Endodermal cell (in vitro differentiated cells): Measurements from ENCODE around the gene NEURL2. TPM values are rescaled to one million over a fixed set of nuclear protein-coding genes. Genes with fewer than 3 reads are reported as not detected.

Experiments used
- DNase-seq: peaks from one replicate; pipeline ENCODE4 v3.0.0-alpha.2; 2017
- H3K27ac ChIP-seq: 2 replicates; pipeline ENCODE4 v1.5.1; 2013; ENCODE audit warnings: mild to moderate bottlenecking, low read depth, low read length, moderate library complexity
- H3K27me3 ChIP-seq: 2 replicates; pipeline ENCODE4 v1.6.1; 2013; ENCODE audit warnings: mild to moderate bottlenecking, low read length, moderate library complexity; ENCODE audit not compliant: insufficient read depth, control insufficient read depth, poor library complexity, severe bottlenecking
- H3K36me3 ChIP-seq: 2 replicates; pipeline ENCODE4 v1.7.0; 2013; ENCODE audit warnings: mild to moderate bottlenecking, low read length, moderate library complexity; ENCODE audit not compliant: control insufficient read depth, insufficient read depth
- H3K4me1 ChIP-seq: one replicate; pipeline ENCODE4 v1.7.0; 2013; ENCODE audit warnings: low read length; ENCODE audit not compliant: control insufficient read depth, insufficient read depth
- H3K4me3 ChIP-seq: 2 replicates; pipeline ENCODE4 v1.5.1; 2013; ENCODE audit warnings: mild to moderate bottlenecking, low read length, moderate library complexity
- H3K9ac ChIP-seq: 2 replicates; pipeline ENCODE4 v1.6.1; 2013; ENCODE audit warnings: mild to moderate bottlenecking, low read length, moderate library complexity; ENCODE audit not compliant: poor library complexity, severe bottlenecking; ENCODE audit errors: extremely low read depth
- H3K9me3 ChIP-seq: 2 replicates; pipeline ENCODE4 v1.6.1; 2013; ENCODE audit warnings: mild to moderate bottlenecking, low read length, moderate library complexity; ENCODE audit not compliant: control insufficient read depth
- H3K27ac Mint-ChIP-seq: 2 replicates; pipeline ENCODE4 v1.8.0; 2020; ENCODE audit warnings: mixed read lengths
- H3K27me3 Mint-ChIP-seq: 2 replicates; pipeline ENCODE4 v1.8.0; 2021; ENCODE audit warnings: mild to moderate bottlenecking, mixed read lengths; ENCODE audit not compliant: insufficient read depth
- H3K36me3 Mint-ChIP-seq: 2 replicates; pipeline ENCODE4 v1.8.0; 2020; ENCODE audit warnings: low read depth, mixed read lengths
- H3K4me1 Mint-ChIP-seq: 2 replicates; pipeline ENCODE4 v1.8.0; 2020; ENCODE audit warnings: mixed read lengths
- H3K4me3 Mint-ChIP-seq: 2 replicates; pipeline ENCODE4 v1.8.0; 2020; ENCODE audit warnings: mild to moderate bottlenecking, moderate library complexity, mixed read lengths
- H3K9me3 Mint-ChIP-seq: 2 replicates; pipeline ENCODE4 v1.8.0; 2020; ENCODE audit warnings: mild to moderate bottlenecking, mixed read lengths
- CTCF ChIP-seq: fragments of 200-600 bp; sonication (generic); conservative IDR thresholded peaks from 2 replicates; pipeline ENCODE4 v1.5.0; 2021; ENCODE audit warnings: antibody characterized with exemption, mild to moderate bottlenecking
- WGBS, 2 experiments: methylation state at CpG; one replicate each; pipeline versions ENCODE4 v1.1.5 to v1.1.7; 2013; ENCODE audit warnings: missing lambda C conversion rate in 2 of 2, mixed read lengths in 1 of 2; ENCODE audit not compliant: insufficient coverage in 1 of 2, insufficient read length in 1 of 2; 5-methylcytosine and 5-hydroxymethylcytosine counted together
- total RNA-seq, 2 donors: library from RNA; stranded (reverse); fragmentation: NEBNext Ultra II Directional in 1 of 2; extraction: Animal tissue kit (Norgen Biotek cat#: 25700) in 1 of 2; gene quantifications; 2 replicates in 1 of 2; 3 replicates in 1 of 2; pipeline ENCODE4 v1.2.1, GENCODE V29; 2021

The NEURL2 gene
- total RNA-seq, 2 donors from 2014 or later: 4.4 to 6.4 TPM

- H3K9me3 ChIP-seq: no peaks in the 10 kb centered on the region
Measured at GRCh38 chr20:45867136-45867818, 23.7 kb downstream of the NEURL2 start.

DNA sequence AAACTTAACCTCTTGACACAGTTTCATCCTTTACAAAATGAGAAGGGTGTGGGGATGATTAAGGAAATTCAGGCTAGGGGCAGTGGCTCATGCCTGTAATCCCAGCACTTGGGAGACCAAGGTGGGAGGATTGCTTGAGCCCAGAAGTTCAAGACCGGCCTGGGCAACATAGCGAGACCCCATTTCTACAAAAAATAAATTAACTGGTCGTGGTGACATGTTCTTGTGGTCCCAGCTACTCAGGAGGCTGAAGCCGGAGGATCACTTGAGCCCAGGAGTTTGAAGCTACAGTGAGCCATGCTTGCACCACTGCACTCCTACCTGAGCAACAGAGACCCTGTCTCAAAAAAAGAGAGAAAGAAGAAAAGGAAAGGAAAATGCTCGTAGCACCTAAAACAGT, 24.6 kb downstream of the NEURL2 start:
- no peak for DNase-seq
- Mint-ChIP-seq H3K27ac (no peak overlapping the region), H3K9me3 (no peaks in the 10 kb centered on the region), H3K4me3 (no peak overlapping the region), H3K27me3 (no peaks in the 10 kb centered on the region), H3K36me3 (peaks cover 4% of the 10 kb centered on the region), H3K4me1 (peaks cover under 1% of the 10 kb centered on the region)
- WGBS, 2 experiments: 90 to 93% methylated on average over 3 to 5 of the region's 5 CpGs
- Histone ChIP-seq H3K4me3 (no peak overlapping the region), H3K27ac (no peak overlapping the region), H3K36me3 (no peaks in the 10 kb centered on the region), H3K27me3 (no peaks in the 10 kb centered on the region), H3K4me1 (no peaks in the 10 kb centered on the region), H3K9ac (no peak overlapping the region), H3K9me3 (no peaks in the 10 kb centered on the region)
- TF ChIP-seq CTCF: no peak

More at GRCh38 chr20:45867136-45867818, 23.7 kb downstream of the NEURL2 start:
- TF ChIP-seq CTCF: no peak
- Histone ChIP-seq H3K4me1 (no peaks in the 10 kb centered on the region), H3K36me3 (no peaks in the 10 kb centered on the region), H3K27me3 (no peaks in the 10 kb centered on the region), H3K4me3 (no peak overlapping the region), H3K27ac (no peak overlapping the region), H3K9ac (no peak overlapping the region)
- Mint-ChIP-seq H3K27me3 (no peaks in the 10 kb centered on the region), H3K36me3 (peaks cover 4% of the 10 kb centered on the region), H3K4me3 (no peak overlapping the region), H3K27ac (no peak overlapping the region), H3K9me3 (no peaks in the 10 kb centered on the region), H3K4me1 (peaks cover 5% of the 10 kb centered on the region)
- DNase-seq: no peak
- WGBS, 2 experiments: 97% methylated on average over 6 of the region's 6 CpGs; no CpG with 5 or more reads in 1 of the 2 experiments

GRCh38 chr20:45863543-45864470, 27.2 kb downstream of the NEURL2 start:
- WGBS, 2 experiments: 94% methylated on average over 6 to 7 of the region's 7 CpGs
- peaks cover 3% of the 10 kb centered on the region for H3K36me3 ChIP-seq
- no peak for TF ChIP-seq CTCF
- H3K9me3 ChIP-seq: no peaks in the 10 kb centered on the region
- no peak overlapping the region for H3K27ac ChIP-seq
- Mint-ChIP-seq H3K27me3 (no peaks in the 10 kb centered on the region), H3K4me1 (peaks cover 14% of the 10 kb centered on the region), H3K27ac (no peak overlapping the region), H3K4me3 (no peak overlapping the region), H3K36me3 (peaks cover 9% of the 10 kb centered on the region), H3K9me3 (no peaks in the 10 kb centered on the region)
- no peak for DNase-seq
- no peaks in the 10 kb centered on the region for H3K4me1 ChIP-seq
- H3K27me3 ChIP-seq: no peaks in the 10 kb centered on the region
- H3K9ac ChIP-seq: no peak overlapping the region
- H3K4me3 ChIP-seq: no peak overlapping the region
